ENCODE results near the gene EDDM13.

GRCh38 chr19:56314381-56315076 lies 42.0 kb downstream of the EDDM13 start, which contains the start of gene ZSCAN5A:
- TF ChIP-seq, protein P1, sequence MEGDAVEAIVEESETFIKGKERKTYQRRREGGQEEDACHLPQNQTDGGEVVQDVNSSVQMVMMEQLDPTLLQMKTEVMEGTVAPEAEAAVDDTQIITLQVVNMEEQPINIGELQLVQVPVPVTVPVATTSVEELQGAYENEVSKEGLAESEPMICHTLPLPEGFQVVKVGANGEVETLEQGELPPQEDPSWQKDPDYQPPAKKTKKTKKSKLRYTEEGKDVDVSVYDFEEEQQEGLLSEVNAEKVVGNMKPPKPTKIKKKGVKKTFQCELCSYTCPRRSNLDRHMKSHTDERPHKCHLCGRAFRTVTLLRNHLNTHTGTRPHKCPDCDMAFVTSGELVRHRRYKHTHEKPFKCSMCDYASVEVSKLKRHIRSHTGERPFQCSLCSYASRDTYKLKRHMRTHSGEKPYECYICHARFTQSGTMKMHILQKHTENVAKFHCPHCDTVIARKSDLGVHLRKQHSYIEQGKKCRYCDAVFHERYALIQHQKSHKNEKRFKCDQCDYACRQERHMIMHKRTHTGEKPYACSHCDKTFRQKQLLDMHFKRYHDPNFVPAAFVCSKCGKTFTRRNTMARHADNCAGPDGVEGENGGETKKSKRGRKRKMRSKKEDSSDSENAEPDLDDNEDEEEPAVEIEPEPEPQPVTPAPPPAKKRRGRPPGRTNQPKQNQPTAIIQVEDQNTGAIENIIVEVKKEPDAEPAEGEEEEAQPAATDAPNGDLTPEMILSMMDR (IDR thresholded peaks at IDR 0.05; ENCODE audit: insufficient read depth, low read length), result no peak
- TF ChIP-seq, protein P2, sequence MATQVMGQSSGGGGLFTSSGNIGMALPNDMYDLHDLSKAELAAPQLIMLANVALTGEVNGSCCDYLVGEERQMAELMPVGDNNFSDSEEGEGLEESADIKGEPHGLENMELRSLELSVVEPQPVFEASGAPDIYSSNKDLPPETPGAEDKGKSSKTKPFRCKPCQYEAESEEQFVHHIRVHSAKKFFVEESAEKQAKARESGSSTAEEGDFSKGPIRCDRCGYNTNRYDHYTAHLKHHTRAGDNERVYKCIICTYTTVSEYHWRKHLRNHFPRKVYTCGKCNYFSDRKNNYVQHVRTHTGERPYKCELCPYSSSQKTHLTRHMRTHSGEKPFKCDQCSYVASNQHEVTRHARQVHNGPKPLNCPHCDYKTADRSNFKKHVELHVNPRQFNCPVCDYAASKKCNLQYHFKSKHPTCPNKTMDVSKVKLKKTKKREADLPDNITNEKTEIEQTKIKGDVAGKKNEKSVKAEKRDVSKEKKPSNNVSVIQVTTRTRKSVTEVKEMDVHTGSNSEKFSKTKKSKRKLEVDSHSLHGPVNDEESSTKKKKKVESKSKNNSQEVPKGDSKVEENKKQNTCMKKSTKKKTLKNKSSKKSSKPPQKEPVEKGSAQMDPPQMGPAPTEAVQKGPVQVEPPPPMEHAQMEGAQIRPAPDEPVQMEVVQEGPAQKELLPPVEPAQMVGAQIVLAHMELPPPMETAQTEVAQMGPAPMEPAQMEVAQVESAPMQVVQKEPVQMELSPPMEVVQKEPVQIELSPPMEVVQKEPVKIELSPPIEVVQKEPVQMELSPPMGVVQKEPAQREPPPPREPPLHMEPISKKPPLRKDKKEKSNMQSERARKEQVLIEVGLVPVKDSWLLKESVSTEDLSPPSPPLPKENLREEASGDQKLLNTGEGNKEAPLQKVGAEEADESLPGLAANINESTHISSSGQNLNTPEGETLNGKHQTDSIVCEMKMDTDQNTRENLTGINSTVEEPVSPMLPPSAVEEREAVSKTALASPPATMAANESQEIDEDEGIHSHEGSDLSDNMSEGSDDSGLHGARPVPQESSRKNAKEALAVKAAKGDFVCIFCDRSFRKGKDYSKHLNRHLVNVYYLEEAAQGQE (IDR thresholded peaks at IDR 0.05; ENCODE audit: insufficient replicate concordance, low read depth), result no peak
- TF ChIP-seq POLR2AphosphoS5 (IDR thresholded peaks at IDR 0.05; ENCODE audit: low read depth), result peak; percentile 86
- no peak for TF ChIP-seq SPI1 (IDR thresholded peaks at IDR 0.05; ENCODE audit: borderline replicate concordance, low read depth)

Measured in HL-60 (cell line).